ENCODE measurements around the gene AP3S2. TPM values are rescaled to one million over a fixed set of nuclear protein-coding genes. Genes with fewer than 3 reads are reported as not detected.
A peak's percentile ranks its signal among the peaks of the same experiment; 100 is the strongest.

The AP3S2 gene
- total and polyA plus RNA-seq, 2 of the 8 experiments (the other 6 are each of a cell fraction or from before 2014, with no cell fraction given): 19.2 to 45.4 TPM

- TF ChIP-seq GTF2F1 (IDR thresholded peaks at IDR 0.05; ENCODE audit: borderline replicate concordance, low read depth, low read length): peak; percentile 86
- TF ChIP-seq JUND (IDR thresholded peaks at IDR 0.05; ENCODE audit: low read length): peak; percentile 67; the same call in 1 of the 2 replicates
- TF ChIP-seq RBBP5 (IDR thresholded peaks at IDR 0.05; ENCODE audit: borderline replicate concordance, low read depth, low read length): peak; percentile 68
- TF ChIP-seq SP2 (IDR thresholded peaks at IDR 0.05; ENCODE audit: low read length): no peak
- no peak for TF ChIP-seq JUN (IDR thresholded peaks at IDR 0.05; ENCODE audit: low read depth, low read length)
- peak; percentile 78 for TF ChIP-seq SP4 (IDR thresholded peaks at IDR 0.05; ENCODE audit: low read length)
- TF ChIP-seq KDM5A (IDR thresholded peaks at IDR 0.05; ENCODE audit: low read length): peak; percentile 75; the same call in 1 of the 2 replicates
- TF ChIP-seq SIN3A (conservative IDR thresholded peaks at IDR 0.05 in 1 of 2, IDR thresholded peaks at IDR 0.05 in 1 of 2; ENCODE audit: low read depth in 1 of 2, low read length in 2 of 2): peak; percentile 78 to 91; a peak in 3 of 4 replicates
- 0 out of 2 replicates have a peak, but pooled peaks have one; percentile 40 for TF ChIP-seq TCF12 (IDR thresholded peaks at IDR 0.05; ENCODE audit: low read depth, low read length)
- peak; percentile 96 for TF ChIP-seq TAF1 (IDR thresholded peaks at IDR 0.05; ENCODE audit: low read depth, low read length)
- TF ChIP-seq NRF1 (IDR thresholded peaks at IDR 0.05; ENCODE audit: low read depth, low read length): no peak
- TF ChIP-seq TEAD4 (IDR thresholded peaks at IDR 0.05; ENCODE audit: low read depth, low read length): peak; percentile 54
- TF ChIP-seq RNF2 (IDR thresholded peaks at IDR 0.05; ENCODE audit: borderline replicate concordance, low read depth, low read length, missing control alignments, poor library complexity, severe bottlenecking): no peak
- peak; percentile 66; the same call in 1 of the 2 replicates for TF ChIP-seq CHD2 (IDR thresholded peaks at IDR 0.05; ENCODE audit: low read length)
- TF ChIP-seq POLR2AphosphoS5 (IDR thresholded peaks at IDR 0.05; ENCODE audit: low read depth, low read length): peak; percentile 87
- TF ChIP-seq SIX5 (IDR thresholded peaks at IDR 0.05; ENCODE audit: low read depth, low read length): no peak; the same call in 1 of the 2 replicates
- TF ChIP-seq RXRA (IDR thresholded peaks at IDR 0.05; ENCODE audit: insufficient read depth, low read depth, low read length): no peak
- TF ChIP-seq PHF8 (conservative IDR thresholded peaks at IDR 0.05; ENCODE audit: low read depth, low read length): peak; percentile 86
- peak in 1 of 2 experiments; percentile 12; a peak in 1 of 4 replicates for TF ChIP-seq RAD21 (IDR thresholded peaks at IDR 0.05 in 1 of 2, conservative IDR thresholded peaks at IDR 0.05 in 1 of 2; ENCODE audit: low read depth in 2 of 2, low read length in 2 of 2)
- no peak for TF ChIP-seq ZNF274 (IDR thresholded peaks at IDR 0.05; ENCODE audit: borderline replicate concordance, extremely low read depth, low read length)
- TF ChIP-seq GABPA (IDR thresholded peaks at IDR 0.05; ENCODE audit: borderline replicate concordance, insufficient read depth, low read length): peak; percentile 99
- TF ChIP-seq EZH2 (IDR thresholded peaks at IDR 0.05; ENCODE audit: low read depth, low read length, severe bottlenecking): no peak
- no peak for TF ChIP-seq ATF3 (IDR thresholded peaks at IDR 0.05; ENCODE audit: insufficient read depth, low read depth, low read length)
Observed at GRCh38 chr15:89893696-89894447, at the start of gene AP3S2 (continued).
